RWPE2 (cell line): ENCODE results near the gene CCDC97.

Experiments used
- ATAC-seq: fragments of 200-7000 bp; cut with Tn5 transposase; 3 replicates; pipeline ENCODE4 v1.9.1; 2021; ENCODE audit warnings: low read depth
- DNase-seq: peaks from one replicate; pipeline ENCODE4 v3.0.0-alpha.2; 2020; ENCODE audit warnings: low spot score
- H3K27ac ChIP-seq: fragments of 450-650 bp; 2 replicates; pipeline ENCODE4 v1.5.1; 2017; ENCODE audit warnings: mild to moderate bottlenecking; ENCODE audit not compliant: poor library complexity, severe bottlenecking
- H3K27me3 ChIP-seq: fragments of 250-450 bp; sonication (Bioruptor Pico); 2 replicates; pipeline ENCODE4 v1.5.1; 2021; ENCODE audit warnings: mild to moderate bottlenecking, moderate library complexity; ENCODE audit not compliant: insufficient read depth, poor library complexity, severe bottlenecking
- H3K36me3 ChIP-seq: fragments of 250-450 bp; sonication (Bioruptor Pico); 2 replicates; pipeline ENCODE4 v1.5.1; 2020; ENCODE audit warnings: low read depth, mild to moderate bottlenecking, moderate library complexity
- H3K4me1 ChIP-seq: fragments of 250-450 bp; sonication (Bioruptor Pico); 2 replicates; pipeline ENCODE4 v1.5.1; 2021; ENCODE audit warnings: mild to moderate bottlenecking, moderate library complexity; ENCODE audit not compliant: insufficient read depth, poor library complexity, severe bottlenecking
- H3K4me3 ChIP-seq: fragments of 250-450 bp; sonication (Bioruptor Pico); 2 replicates; pipeline ENCODE4 v1.5.1; 2021; ENCODE audit warnings: mild to moderate bottlenecking, moderate library complexity; ENCODE audit not compliant: severe bottlenecking
- H3K9me3 ChIP-seq: fragments of 250-450 bp; sonication (Bioruptor Pico); 2 replicates; pipeline ENCODE4 v1.5.1; 2021; ENCODE audit warnings: mild to moderate bottlenecking, moderate library complexity; ENCODE audit not compliant: severe bottlenecking
- TF ChIP-seq, protein P1 (sequence below): fragments of 450-650 bp; IDR thresholded peaks from one replicate; pipeline ENCODE4 v1.5.1; 2017; ENCODE audit warnings: mild to moderate bottlenecking, moderate library complexity; ENCODE audit not compliant: poor library complexity, severe bottlenecking

Gene CCDC97

DNA sequence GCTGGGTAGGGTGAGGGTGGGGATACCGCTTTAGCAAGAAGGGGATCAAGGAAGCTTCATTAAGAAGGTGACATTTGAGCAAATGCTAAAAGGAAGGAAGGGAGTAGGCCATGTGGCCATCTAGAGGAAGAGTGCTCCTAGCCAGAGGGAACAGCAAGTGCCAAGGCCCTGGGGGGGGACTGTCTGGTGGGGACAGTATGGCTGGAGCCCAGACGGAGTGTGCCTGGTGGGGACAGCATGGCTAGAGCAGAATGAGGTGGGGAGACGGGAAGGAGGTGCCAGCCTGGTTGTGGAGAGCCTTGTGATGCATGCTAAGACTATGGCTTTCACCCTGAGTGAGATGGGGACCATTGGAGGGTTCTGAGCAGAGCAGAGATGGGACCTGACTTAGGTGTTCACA lies 45.8 kb downstream of the CCDC97 start:
- ATAC-seq (no peak), DNase-seq (no peak)
- no peaks in the 10 kb centered on the region; the same call in 1 of the 2 replicates for H3K36me3 ChIP-seq
- H3K27ac ChIP-seq, result no peak overlapping the region
- H3K9me3 ChIP-seq, result no peaks in the 10 kb centered on the region
- no peak overlapping the region for H3K4me3 ChIP-seq
- no peaks in the 10 kb centered on the region for H3K27me3 ChIP-seq
- TF ChIP-seq, protein P1, sequence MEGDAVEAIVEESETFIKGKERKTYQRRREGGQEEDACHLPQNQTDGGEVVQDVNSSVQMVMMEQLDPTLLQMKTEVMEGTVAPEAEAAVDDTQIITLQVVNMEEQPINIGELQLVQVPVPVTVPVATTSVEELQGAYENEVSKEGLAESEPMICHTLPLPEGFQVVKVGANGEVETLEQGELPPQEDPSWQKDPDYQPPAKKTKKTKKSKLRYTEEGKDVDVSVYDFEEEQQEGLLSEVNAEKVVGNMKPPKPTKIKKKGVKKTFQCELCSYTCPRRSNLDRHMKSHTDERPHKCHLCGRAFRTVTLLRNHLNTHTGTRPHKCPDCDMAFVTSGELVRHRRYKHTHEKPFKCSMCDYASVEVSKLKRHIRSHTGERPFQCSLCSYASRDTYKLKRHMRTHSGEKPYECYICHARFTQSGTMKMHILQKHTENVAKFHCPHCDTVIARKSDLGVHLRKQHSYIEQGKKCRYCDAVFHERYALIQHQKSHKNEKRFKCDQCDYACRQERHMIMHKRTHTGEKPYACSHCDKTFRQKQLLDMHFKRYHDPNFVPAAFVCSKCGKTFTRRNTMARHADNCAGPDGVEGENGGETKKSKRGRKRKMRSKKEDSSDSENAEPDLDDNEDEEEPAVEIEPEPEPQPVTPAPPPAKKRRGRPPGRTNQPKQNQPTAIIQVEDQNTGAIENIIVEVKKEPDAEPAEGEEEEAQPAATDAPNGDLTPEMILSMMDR, result no peak
- no peaks in the 10 kb centered on the region for H3K4me1 ChIP-seq

DNA sequence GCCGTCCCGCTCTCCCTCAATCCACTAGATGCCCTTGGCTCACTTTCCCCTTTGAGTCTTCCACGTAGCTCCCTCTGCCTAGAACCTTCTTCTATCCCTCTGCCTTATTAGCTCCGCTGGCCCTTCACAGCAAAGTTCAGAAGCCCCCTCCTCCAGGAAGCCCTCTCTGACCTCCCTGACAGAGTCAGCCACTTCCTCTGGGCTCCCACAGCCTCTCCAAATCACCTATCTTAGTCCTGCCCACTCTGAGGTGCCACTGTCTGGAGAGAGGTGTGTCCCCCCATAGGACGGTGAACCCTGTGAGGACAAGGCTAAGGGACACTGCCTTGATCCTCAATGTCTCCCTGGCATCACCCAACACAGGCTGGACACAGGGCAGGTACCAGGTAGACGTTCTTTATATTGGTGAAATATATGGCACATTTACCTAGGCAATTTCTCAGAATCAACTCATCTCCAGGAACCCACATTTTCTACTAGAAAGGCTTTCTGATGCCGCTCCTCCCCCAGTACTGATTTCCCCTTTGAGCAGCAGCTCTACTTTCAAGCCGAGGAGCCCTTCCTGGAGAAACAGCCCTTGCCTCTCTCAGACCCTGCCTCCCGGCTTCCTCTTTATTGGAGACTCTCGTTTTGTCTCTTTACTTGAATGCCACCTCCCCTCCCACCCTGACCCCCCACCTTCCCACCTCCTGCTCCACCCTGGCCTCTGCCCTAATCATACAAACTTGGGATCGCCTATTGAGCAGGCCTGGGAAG lies 47.2 kb downstream of the CCDC97 start:
- Histone ChIP-seq H3K36me3 (no peaks in the 10 kb centered on the region), H3K9me3 (no peaks in the 10 kb centered on the region), H3K27me3 (no peaks in the 10 kb centered on the region), H3K4me3 (no peak overlapping the region), H3K27ac (no peak overlapping the region), H3K4me1 (no peaks in the 10 kb centered on the region)
- TF ChIP-seq, protein P1, result no peak
- ATAC-seq (no peak), DNase-seq (no peak)

DNA sequence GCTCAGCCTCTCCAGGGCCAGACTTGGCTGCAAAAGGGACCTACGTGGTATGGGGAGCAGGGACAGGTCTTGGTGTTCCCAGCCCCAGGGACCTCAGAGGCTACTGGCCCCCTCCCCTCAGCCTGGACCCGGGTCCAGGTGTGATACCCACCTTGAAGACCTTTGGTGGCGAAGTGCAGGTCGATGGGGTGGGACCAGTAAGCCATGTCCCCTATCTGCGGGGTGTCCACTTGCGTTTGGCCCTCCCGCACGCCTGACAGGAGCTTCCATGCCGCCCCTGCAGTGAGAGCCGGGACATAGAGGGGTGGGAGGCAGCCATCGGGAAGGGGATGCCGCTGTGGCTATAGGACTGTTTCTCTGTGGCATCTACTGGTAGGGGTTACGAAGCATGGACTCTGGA lies 47.8 kb downstream of the CCDC97 start:
- H3K9me3 ChIP-seq, result no peaks in the 10 kb centered on the region
- TF ChIP-seq, protein P1, result no peak
- ATAC-seq (no peak), DNase-seq (no peak)
- no peaks in the 10 kb centered on the region for H3K36me3 ChIP-seq
- H3K27me3 ChIP-seq, result no peaks in the 10 kb centered on the region
- no peak overlapping the region for H3K27ac ChIP-seq
- peaks cover 2% of the 10 kb centered on the region for H3K4me1 ChIP-seq
- no peak overlapping the region for H3K4me3 ChIP-seq

DNA sequence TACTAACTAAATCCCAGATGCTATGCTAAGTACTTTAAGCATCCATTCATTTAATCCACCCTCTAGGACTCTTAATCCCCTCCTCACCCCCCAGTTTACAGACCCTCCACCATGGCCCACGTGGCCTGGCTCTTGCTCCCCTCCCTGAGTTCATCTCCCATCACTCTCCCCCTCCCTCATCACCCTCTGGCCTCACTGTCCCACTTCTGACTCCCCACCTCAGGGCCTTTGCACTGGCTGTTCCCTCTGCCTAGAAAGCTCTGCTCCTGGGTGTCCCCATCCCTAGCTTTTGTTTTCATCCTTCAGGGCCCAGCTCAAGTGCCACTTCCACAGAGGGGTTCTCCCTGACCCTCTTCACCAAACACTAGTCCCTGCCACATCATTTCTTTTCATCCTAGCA lies 49.8 kb downstream of the CCDC97 start:
- TF ChIP-seq, protein P1, result no peak
- Histone ChIP-seq H3K4me1 (peaks cover 5% of the 10 kb centered on the region), H3K4me3 (no peak overlapping the region), H3K27me3 (no peaks in the 10 kb centered on the region), H3K36me3 (no peaks in the 10 kb centered on the region), H3K27ac (no peak overlapping the region), H3K9me3 (no peaks in the 10 kb centered on the region)
- DNase-seq (no peak), ATAC-seq (no peak)

DNA sequence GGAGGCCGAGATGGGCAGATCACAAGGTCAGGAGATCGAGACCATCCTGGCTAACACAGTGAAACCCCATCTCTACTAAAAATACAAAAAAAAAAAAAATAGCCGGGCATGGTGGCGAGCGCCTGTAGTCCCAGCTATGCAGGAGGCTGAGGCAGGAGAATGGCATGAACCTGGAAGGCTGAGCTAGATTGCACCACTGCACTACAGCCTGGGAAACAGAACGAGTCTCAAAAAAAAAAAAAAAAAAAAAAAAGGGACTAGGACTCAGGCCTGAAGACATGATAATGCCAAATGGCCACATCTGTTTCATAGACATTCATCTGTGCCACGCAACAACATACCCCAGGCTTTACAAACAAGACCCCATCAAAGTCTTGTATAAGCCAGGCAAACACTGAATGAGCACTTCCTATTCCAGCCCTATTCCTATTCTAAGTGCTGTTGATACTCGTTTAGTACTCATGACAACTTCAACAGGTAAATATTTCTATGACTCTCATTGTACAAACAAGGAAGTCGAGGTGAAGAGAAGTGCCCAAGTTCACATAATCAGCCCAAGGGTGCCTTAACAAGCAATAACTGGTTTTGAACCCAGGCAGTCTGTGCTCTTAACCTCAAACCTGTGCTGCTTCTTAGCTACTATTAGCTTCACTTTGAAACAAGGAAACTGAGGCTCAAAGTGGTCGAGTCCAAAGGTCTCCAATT lies 52.3 kb downstream of the CCDC97 start:
- H3K9me3 ChIP-seq, result no peaks in the 10 kb centered on the region
- DNase-seq (no peak), ATAC-seq (no peak)
- TF ChIP-seq, protein P1, result no peak
- no peak overlapping the region for H3K27ac ChIP-seq
- no peaks in the 10 kb centered on the region for H3K27me3 ChIP-seq
- H3K4me1 ChIP-seq, result peaks cover 9% of the 10 kb centered on the region
- H3K36me3 ChIP-seq, result no peaks in the 10 kb centered on the region
- H3K4me3 ChIP-seq, result no peak overlapping the region
